BLaER1 (cell line): ENCODE measurements around the gene PMM1.

Experiments
- H3K27ac ChIP-seq: shearing (Covaris generic); formaldehyde crosslinking; 2 replicates; pipeline ENCODE4 v1.8.1; 2022
- H3K27me3 ChIP-seq: shearing (Covaris generic); formaldehyde crosslinking; 2 replicates; pipeline ENCODE4 v1.8.1; 2022
- H3K36me3 ChIP-seq: shearing (Covaris generic); formaldehyde crosslinking; 2 replicates; pipeline ENCODE4 v1.8.1; 2022
- H3K4me1 ChIP-seq: shearing (Covaris generic); formaldehyde crosslinking; 2 replicates; pipeline ENCODE4 v1.8.1; 2022
- H3K4me2 ChIP-seq: shearing (Covaris generic); formaldehyde crosslinking; 2 replicates; pipeline ENCODE4 v1.8.1; 2022
- H3K4me3 ChIP-seq: shearing (Covaris generic); formaldehyde crosslinking; 2 replicates; pipeline ENCODE4 v1.8.1; 2022
- H3K9ac ChIP-seq: shearing (Covaris generic); formaldehyde crosslinking; 2 replicates; pipeline ENCODE4 v1.8.1; 2022
- H3K9me3 ChIP-seq: shearing (Covaris generic); formaldehyde crosslinking; 2 replicates; pipeline ENCODE4 v1.8.1; 2022
- H4K20me1 ChIP-seq: shearing (Covaris generic); formaldehyde crosslinking; 2 replicates; pipeline ENCODE4 v1.8.1; 2022
- Cebpa-rat ChIP-seq: shearing (Covaris generic); IDR thresholded peaks from 2 replicates; pipeline ENCODE4 v1.8.1; 2022

PMM1 gene

GRCh38 chr22:41621099-41621910, 31.7 kb upstream of the PMM1 start, which contains the start of gene XRCC6:
XRCC6 (plus strand) TSS chr22:41621295; CDS start chr22:41622005, 710 bp downstream.
- no peaks in the 10 kb centered on the region for H3K27me3 ChIP-seq
- TF ChIP-seq Cebpa-rat = no peak
- H3K36me3 ChIP-seq = peaks cover 44% of the 10 kb centered on the region
- peak within 1 kb of the TSS; percentile 95 for H3K9ac ChIP-seq
- no peaks in the 10 kb centered on the region for H3K9me3 ChIP-seq
- peaks cover 34% of the 10 kb centered on the region for H3K4me1 ChIP-seq
- peaks cover 88% of the 10 kb centered on the region for H4K20me1 ChIP-seq
- peak within 1 kb of the TSS; percentile 94 for H3K27ac ChIP-seq
- peak within 1 kb of the TSS; percentile 93 for H3K4me3 ChIP-seq
- peak within 1 kb of the TSS; percentile 97 for H3K4me2 ChIP-seq

GRCh38 chr22:41620589-41621098, 31.0 kb upstream of the PMM1 start, which contains the start of gene DESI1:
DESI1 (minus strand) TSS chr22:41621043; CDS start chr22:41620839, 204 bp downstream.
- H3K27ac ChIP-seq = peak within 1 kb of the TSS; percentile 94
- TF ChIP-seq Cebpa-rat = no peak
- H4K20me1 ChIP-seq = peaks cover 88% of the 10 kb centered on the region

GRCh38 chr22:41619979-41620588, 30.4 kb upstream of the PMM1 start:
- TF ChIP-seq Cebpa-rat = no peak
- Histone ChIP-seq H3K9me3 (no peaks in the 10 kb centered on the region), H3K4me1 (peaks cover 34% of the 10 kb centered on the region), H3K4me2 (peak overlapping the region; percentile 97), H4K20me1 (peaks cover 88% of the 10 kb centered on the region), H3K9ac (peak overlapping the region; percentile 95), H3K27ac (peak overlapping the region; percentile 84), H3K4me3 (peak overlapping the region; percentile 93), H3K27me3 (no peaks in the 10 kb centered on the region), H3K36me3 (peaks cover 32% of the 10 kb centered on the region)

More at GRCh38 chr22:41620589-41621098, 31.0 kb upstream of the PMM1 start, which contains the start of gene DESI1:
- Histone ChIP-seq H3K36me3 (peaks cover 38% of the 10 kb centered on the region), H3K27me3 (no peaks in the 10 kb centered on the region), H3K4me1 (peaks cover 34% of the 10 kb centered on the region), H3K4me2 (peak within 1 kb of the TSS; percentile 97), H3K9ac (peak within 1 kb of the TSS; percentile 95), H3K4me3 (peak within 1 kb of the TSS; percentile 93), H3K9me3 (no peaks in the 10 kb centered on the region)

GRCh38 chr22:41613456-41613855, 23.8 kb upstream of the PMM1 start:
- H4K20me1 ChIP-seq = peaks cover 100% of the 10 kb centered on the region

GRCh38 chr22:41612603-41613306, 23.1 kb upstream of the PMM1 start:
- Histone ChIP-seq H3K4me2 (no peak overlapping the region), H3K27me3 (peaks cover 26% of the 10 kb centered on the region), H3K9me3 (no peaks in the 10 kb centered on the region), H3K27ac (no peak overlapping the region), H4K20me1 (peaks cover 100% of the 10 kb centered on the region), H3K36me3 (peaks cover 31% of the 10 kb centered on the region), H3K9ac (no peak overlapping the region), H3K4me1 (no peaks in the 10 kb centered on the region), H3K4me3 (no peak overlapping the region)
- no peak for TF ChIP-seq Cebpa-rat

More at GRCh38 chr22:41613456-41613855, 23.8 kb upstream of the PMM1 start:
- no peak overlapping the region for H3K9ac ChIP-seq
- no peaks in the 10 kb centered on the region for H3K9me3 ChIP-seq
- TF ChIP-seq Cebpa-rat = no peak
- no peak overlapping the region for H3K4me3 ChIP-seq
- 0 out of 2 replicates have a peak, but pooled peaks cover under 1% of the 10 kb centered on the region for H3K4me1 ChIP-seq
- peaks cover 19% of the 10 kb centered on the region for H3K27me3 ChIP-seq
- no peak overlapping the region for H3K4me2 ChIP-seq
- no peak overlapping the region for H3K27ac ChIP-seq
- peaks cover 30% of the 10 kb centered on the region for H3K36me3 ChIP-seq

- Histone ChIP-seq H4K20me1 (peaks cover 100% of the 10 kb centered on the region), H3K27ac (no peak overlapping the region), H3K9ac (no peak overlapping the region), H3K4me1 (peaks cover 12% of the 10 kb centered on the region), H3K4me3 (no peak overlapping the region), H3K36me3 (peaks cover 59% of the 10 kb centered on the region), H3K9me3 (no peaks in the 10 kb centered on the region), H3K4me2 (no peak overlapping the region), H3K27me3 (peaks cover 65% of the 10 kb centered on the region)
- no peak for TF ChIP-seq Cebpa-rat
Observed at GRCh38 chr22:41608386-41608785, 18.7 kb upstream of the PMM1 start.

- Histone ChIP-seq H3K4me2 (peak overlapping the region; percentile 37), H3K4me1 (peaks cover 18% of the 10 kb centered on the region), H3K9ac (no peak overlapping the region), H3K4me3 (no peak overlapping the region), H3K9me3 (no peaks in the 10 kb centered on the region), H3K27ac (no peak overlapping the region), H3K36me3 (peaks cover 71% of the 10 kb centered on the region), H4K20me1 (peaks cover 99% of the 10 kb centered on the region), H3K27me3 (peaks cover 92% of the 10 kb centered on the region)
- TF ChIP-seq Cebpa-rat = no peak
Observed at GRCh38 chr22:41603873-41604332, 14.3 kb upstream of the PMM1 start.

GRCh38 chr22:41600976-41601375, 11.3 kb upstream of the PMM1 start:
- Histone ChIP-seq H3K4me3 (no peak overlapping the region), H3K27ac (no peak overlapping the region), H4K20me1 (peaks cover 97% of the 10 kb centered on the region), H3K27me3 (peaks cover 75% of the 10 kb centered on the region), H3K9me3 (no peaks in the 10 kb centered on the region), H3K9ac (no peak overlapping the region), H3K36me3 (peaks cover 55% of the 10 kb centered on the region), H3K4me1 (peaks cover 18% of the 10 kb centered on the region), H3K4me2 (no peak overlapping the region)
- TF ChIP-seq Cebpa-rat = no peak

GRCh38 chr22:41598891-41599635, 9.4 kb upstream of the PMM1 start:
- no peak overlapping the region for H3K9ac ChIP-seq
- no peaks in the 10 kb centered on the region for H3K9me3 ChIP-seq
- H3K4me2 ChIP-seq = no peak overlapping the region
- peaks cover 40% of the 10 kb centered on the region for H3K36me3 ChIP-seq
- H3K4me1 ChIP-seq = peaks cover 13% of the 10 kb centered on the region
- H4K20me1 ChIP-seq = peaks cover 78% of the 10 kb centered on the region
- H3K27ac ChIP-seq = no peak overlapping the region
- H3K27me3 ChIP-seq = peaks cover 57% of the 10 kb centered on the region
- H3K4me3 ChIP-seq = no peak overlapping the region
- no peak for TF ChIP-seq Cebpa-rat
